ENCODE results near the gene MAN1C1. TPM values are rescaled to one million over a fixed set of nuclear protein-coding genes. Genes with fewer than 3 reads are reported as not detected.

The MAN1C1 gene
- total RNA-seq, 2 donors from 2014 or later: 4.4 to 10.9 TPM

DNA sequence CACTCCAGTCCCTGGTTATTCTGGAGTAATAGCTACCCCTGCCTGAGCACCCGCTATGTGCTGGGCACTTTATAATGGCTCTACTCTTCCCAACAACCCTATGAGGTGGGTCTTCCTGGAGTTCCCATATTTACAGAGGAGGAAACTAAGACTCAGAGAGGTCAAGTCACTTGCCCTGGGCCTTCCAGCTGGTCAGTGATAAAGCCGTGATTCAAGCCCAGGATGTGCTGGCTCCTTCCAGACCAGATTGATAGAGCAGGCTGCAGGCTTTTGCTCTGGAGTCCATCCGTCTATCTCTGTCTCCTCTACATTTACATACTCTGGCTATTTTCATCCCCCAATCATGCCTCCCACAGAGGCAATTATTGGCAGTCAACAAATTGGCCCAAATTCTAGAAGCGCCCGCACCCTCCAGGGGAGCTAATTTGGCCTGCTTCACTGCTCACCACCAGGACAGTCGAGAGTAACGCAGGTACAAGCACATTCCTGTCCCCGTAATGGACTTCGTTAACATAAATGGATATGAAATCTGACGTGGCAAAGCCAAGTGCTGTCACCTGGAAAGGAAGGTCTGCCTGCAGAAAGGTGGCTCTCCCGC, 143.6 kb downstream of the MAN1C1 start:
- H3K4me3 ChIP-seq: no peak overlapping the region
- DNase-seq (peak in 2 of 4 donors; percentile 15 to 28), ATAC-seq (peak; percentile 33)
- intact Hi-C loops (cut with DNase I): no loop called here
- WGBS, 2 donors: 82 to 83% methylated on average over 11 of the region's 11 CpGs
- H3K27me3 ChIP-seq: no peaks in the 10 kb centered on the region
- no peak overlapping the region for H3K27ac ChIP-seq
- no peak for TF ChIP-seq POLR2A (IDR thresholded peaks at IDR 0.05)
- TF ChIP-seq, protein P1, sequence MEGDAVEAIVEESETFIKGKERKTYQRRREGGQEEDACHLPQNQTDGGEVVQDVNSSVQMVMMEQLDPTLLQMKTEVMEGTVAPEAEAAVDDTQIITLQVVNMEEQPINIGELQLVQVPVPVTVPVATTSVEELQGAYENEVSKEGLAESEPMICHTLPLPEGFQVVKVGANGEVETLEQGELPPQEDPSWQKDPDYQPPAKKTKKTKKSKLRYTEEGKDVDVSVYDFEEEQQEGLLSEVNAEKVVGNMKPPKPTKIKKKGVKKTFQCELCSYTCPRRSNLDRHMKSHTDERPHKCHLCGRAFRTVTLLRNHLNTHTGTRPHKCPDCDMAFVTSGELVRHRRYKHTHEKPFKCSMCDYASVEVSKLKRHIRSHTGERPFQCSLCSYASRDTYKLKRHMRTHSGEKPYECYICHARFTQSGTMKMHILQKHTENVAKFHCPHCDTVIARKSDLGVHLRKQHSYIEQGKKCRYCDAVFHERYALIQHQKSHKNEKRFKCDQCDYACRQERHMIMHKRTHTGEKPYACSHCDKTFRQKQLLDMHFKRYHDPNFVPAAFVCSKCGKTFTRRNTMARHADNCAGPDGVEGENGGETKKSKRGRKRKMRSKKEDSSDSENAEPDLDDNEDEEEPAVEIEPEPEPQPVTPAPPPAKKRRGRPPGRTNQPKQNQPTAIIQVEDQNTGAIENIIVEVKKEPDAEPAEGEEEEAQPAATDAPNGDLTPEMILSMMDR (IDR thresholded peaks at IDR 0.05): peak in 1 of 7 experiments; percentile 7
- no peaks in the 10 kb centered on the region for H3K9me3 ChIP-seq
- peaks cover 16% of the 10 kb centered on the region for H3K4me1 ChIP-seq
- no peaks in the 10 kb centered on the region for H3K36me3 ChIP-seq (replicated peaks in 1 of 2; ENCODE audit: insufficient read depth in 1 of 2, low read depth in 2 of 2)

DNA sequence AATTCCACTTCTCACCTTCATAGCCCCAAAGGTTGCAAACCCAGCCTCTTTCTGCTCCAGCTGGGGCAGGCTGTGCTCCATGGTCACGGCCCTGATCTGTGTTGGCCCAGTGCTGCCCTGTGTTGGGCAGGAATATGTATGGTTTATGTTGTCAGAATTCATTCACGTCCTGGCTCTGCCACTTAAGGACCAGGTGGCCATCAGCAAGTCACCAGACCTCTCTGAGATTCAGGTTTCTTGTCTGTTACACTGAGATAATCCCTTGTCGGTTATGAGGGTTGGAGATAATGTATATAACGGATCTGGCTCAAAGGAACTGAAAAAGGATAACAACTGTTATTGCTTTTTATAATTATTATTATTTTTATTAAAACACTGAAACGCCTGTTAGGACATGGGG, 144.3 kb downstream of the MAN1C1 start:
- TF ChIP-seq, protein P1 (IDR thresholded peaks at IDR 0.05): no peak
- no peak for TF ChIP-seq POLR2A (IDR thresholded peaks at IDR 0.05)
- Histone ChIP-seq H3K9me3 (no peaks in the 10 kb centered on the region), H3K4me1 (peaks cover 22% of the 10 kb centered on the region), H3K4me3 (no peak overlapping the region), H3K36me3 (replicated peaks in 1 of 2; ENCODE audit: insufficient read depth in 1 of 2, low read depth in 2 of 2) (no peaks in the 10 kb centered on the region), H3K27ac (no peak overlapping the region), H3K27me3 (no peaks in the 10 kb centered on the region)
- DNase-seq (no peak), ATAC-seq (no peak)
- intact Hi-C loops (cut with DNase I): no loop called here
- 59 to 69% methylated on average over 4 to 5 of the region's 5 CpGs for WGBS, 2 donors

DNA sequence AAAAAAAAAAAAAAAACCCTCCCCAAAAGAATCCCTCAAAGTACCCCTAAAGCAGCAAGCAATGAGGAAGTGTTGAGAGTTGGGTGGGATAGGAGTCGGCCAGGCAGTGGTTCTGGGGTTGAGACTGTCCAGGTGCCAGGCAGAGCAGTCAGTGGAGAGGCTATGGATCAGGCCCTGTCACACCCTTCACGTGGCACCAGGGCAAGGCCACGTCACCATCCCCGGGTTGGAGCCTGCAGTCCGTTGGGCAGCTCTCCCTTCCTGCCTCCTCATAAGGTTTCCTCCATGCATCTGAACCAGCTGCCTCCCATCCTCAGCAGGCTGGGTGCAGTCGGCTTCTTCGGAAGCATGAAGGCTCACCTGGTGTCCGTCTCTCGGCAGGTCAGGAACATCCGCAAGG, 146.9 kb downstream of the MAN1C1 start:
- ATAC-seq: no peak
- Histone ChIP-seq H3K4me1 (peaks cover 33% of the 10 kb centered on the region), H3K9me3 (no peaks in the 10 kb centered on the region), H3K27ac (no peak overlapping the region), H3K36me3 (replicated peaks in 1 of 2; ENCODE audit: insufficient read depth in 1 of 2, low read depth in 2 of 2) (no peaks in the 10 kb centered on the region), H3K4me3 (no peak overlapping the region), H3K27me3 (no peaks in the 10 kb centered on the region)
- TF ChIP-seq, protein P1 (IDR thresholded peaks at IDR 0.05): no peak
- TF ChIP-seq POLR2A (IDR thresholded peaks at IDR 0.05): no peak
- WGBS, 2 donors: 91 to 100% methylated on average over 3 to 10 of the region's 10 CpGs
- no peak for DNase-seq
- intact Hi-C loops (cut with DNase I): no loop called here

DNA sequence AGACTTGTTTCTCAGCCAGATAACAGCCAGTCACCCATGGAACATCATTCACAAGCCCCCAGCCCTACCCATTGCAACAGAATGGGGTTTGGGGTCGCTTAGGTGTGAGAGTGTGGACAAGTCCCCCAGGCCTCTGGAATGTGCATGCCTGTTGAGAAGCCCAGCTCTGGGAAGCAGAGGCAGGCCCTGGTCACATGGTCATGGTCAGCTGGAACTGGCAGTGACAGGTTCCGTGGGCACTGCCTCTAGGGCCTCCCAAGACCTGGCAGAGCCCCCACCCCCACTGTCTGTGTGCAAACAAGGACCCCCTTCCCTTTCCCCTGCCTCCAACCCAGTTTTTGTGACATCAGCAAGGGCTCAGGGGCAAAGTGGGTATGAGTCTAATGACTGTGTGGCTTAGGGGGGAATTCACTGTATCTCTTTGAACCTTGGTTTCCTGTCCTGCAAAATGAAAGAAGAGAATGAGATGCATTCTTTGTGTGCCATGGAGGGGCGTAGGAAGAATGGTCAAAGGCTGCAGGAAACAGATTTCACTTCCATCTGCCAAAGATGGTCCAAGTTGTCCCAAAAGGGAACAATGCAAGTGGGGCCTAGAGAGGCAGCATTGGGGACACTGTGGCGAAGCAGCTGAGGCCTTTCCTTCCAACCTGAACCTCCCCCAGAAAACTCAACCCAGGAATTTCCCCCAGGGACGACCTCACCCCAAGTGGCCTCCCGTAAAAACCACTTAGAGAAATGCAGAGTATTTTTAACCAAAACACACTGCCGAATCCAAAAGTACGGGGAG, 148.7 kb downstream of the MAN1C1 start:
- Histone ChIP-seq H3K27ac (no peak overlapping the region), H3K9me3 (no peaks in the 10 kb centered on the region), H3K27me3 (no peaks in the 10 kb centered on the region), H3K36me3 (replicated peaks in 1 of 2; ENCODE audit: insufficient read depth in 1 of 2, low read depth in 2 of 2) (no peaks in the 10 kb centered on the region), H3K4me1 (peaks cover 24% of the 10 kb centered on the region), H3K4me3 (no peak overlapping the region)
- intact Hi-C loops (cut with DNase I): no loop called here
- 67 to 80% methylated on average over 4 to 8 of the region's 8 CpGs for WGBS, 2 donors
- DNase-seq (no peak), ATAC-seq (no peak)
- TF ChIP-seq POLR2A (IDR thresholded peaks at IDR 0.05): no peak
- TF ChIP-seq, protein P1 (IDR thresholded peaks at IDR 0.05): no peak

Measured in body of pancreas (tissue), 4 donors.